ENCODE results near the gene KIAA0930.
A peak's percentile ranks its signal among the peaks of the same experiment; 100 is the strongest.

The KIAA0930 gene

DNA sequence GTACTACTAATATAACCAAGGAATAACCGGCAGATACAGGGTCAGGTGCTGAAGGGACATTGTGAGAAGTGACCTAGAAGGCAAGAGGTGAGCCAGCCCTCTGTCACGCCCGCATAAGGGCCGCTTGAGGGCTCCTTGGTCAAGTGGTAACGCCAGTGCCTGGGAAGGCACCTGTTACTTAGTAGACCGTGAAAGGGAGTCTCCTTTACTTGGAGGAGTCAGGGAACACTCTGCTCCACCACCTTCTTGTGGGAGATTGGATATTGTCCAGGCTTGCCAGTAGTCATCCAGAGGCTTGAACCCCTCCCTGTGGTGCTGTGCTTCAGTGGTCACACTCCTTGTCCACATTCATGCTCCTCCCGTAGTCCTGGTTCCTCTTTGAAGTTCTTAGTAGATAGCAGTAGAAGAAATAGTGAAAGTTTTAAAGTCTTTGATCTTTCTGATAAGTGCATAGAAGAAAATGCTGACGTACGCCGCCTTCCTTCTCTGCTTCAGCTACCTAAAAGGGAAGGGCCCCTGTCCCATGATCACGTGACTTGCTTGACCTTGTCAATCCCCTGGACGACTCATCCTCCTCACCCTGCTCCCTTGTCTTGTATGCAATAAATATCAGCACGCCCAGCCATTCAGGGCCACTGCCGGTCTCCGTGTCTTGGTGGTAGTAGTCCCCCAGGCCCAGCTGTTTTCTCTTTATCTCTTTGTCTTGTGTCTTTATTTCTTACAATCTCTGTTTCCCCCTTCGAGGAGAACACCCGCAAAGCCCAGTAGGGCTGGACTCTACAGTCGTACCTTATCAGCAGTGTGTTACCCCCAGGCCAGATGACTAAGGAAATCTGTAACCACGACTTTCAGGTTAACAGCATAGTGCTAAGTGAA lies 70.9 kb downstream of the KIAA0930 start:
- no peak for DNase-seq

DNA sequence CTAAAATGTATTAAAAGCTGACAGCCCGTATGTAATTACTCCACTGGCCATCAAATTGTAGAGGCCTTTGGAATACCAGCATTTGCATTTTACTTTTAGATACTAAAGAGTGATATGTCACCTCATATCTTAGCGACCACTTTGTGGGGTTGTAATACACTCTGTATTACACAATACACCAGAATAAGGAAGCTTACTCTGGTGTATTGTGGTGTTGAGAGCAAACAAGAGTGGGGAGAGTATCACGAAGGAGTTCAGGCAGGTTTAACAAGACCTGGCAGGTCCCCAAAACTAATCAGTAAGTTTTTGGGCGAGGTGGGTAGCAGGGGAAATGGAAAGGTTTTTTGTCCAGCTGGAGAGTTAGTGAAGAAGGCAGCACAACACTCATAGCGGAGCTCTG lies 73.8 kb downstream of the KIAA0930 start:
- DNase-seq = no peak

DNA sequence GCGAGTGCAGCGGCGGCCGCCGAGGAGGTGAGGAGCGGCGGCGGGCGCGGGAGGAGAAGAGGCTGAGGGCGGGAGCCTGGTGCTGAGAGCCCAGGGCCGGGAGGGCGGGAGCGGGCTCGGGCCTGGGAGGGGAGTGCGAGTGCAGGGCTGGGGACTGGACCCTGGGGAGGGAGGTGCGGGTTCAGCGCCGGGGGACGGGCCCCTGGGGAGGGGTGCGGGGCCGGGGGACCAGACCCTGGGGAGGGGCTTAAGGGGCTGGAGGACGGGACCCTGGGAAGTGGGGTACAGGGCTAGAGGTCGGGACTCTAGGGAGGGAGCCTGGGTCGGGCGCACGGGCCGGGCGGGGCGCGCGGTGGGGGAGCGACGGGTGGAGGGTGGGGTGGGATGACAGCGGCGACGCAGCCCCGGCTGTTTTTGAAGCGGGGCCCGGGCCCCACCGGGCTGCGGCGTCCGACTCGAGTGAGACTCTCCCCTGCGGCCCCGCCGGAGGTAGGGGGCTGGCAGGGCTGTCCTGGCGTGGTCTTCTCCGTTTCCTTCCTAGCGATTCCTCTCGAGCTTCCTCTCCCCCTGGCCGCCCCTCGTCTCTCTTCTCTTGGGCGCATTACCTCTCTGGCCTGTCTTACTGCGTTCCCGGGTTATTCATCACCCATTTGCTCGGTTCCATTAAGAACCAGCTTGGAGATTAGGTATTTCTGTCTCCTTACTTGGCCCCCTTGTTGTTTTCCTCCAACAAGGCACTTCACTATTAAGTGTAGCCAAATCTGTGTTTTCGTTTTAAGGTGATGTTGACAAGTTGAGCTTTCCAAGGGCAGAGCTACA lies 76.2 kb downstream of the KIAA0930 start:
- DNase-seq = peak; percentile 52

DNA sequence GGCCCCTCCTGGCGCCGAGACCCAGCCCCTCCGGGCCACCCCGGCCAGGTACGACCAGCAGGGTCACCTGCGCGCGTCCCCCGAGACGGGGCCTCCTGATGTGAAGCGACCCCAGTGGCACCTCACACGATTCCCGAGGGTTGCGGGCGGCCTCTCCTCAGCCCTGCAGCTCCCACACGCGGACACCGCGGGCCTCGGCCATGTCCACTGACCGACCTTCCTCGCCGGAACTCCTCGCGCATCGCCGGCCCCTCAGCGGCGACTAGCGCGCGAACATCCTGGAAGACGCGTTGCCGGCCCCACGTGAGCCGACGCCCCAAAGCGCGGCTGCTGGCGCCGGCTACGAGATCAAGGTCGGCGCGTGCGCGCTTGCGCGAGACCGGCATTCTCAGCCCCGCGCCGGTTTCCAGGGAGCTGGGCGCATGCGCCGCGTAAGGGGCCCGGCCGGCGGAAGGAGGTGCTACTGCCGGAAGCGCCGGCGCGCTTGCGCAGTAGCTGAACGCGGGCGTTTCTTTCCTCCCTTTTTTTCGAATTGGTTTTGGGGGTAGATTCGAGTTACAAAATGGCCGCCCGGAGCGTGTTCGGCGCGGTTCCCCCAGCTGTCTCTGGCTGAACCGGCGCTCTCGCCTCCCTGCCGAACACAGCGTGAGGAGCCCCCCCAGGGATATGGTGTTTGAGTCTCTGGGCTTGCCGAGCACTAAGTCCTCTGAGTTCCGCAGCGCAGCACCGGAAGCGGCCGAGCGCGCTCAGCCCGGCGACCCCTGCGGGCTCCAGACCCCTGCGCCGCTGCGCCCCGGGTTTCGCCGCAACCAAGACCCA lies 77.0 kb downstream of the KIAA0930 start, which contains the start of gene NUP50:
Gene NUP50 (plus strand): TSS at position 475 of the 819 bp plus-strand sequence. CDS start 4,253 bp downstream, outside the sequence.
- peak; percentile 96 for DNase-seq

- DNase-seq = no peak
Observed at GRCh38 chr22:45163099-45163450, 77.6 kb downstream of the KIAA0930 start.

GRCh38 chr22:45162531-45162930 lies 78.2 kb downstream of the KIAA0930 start:
- no peak for DNase-seq

DNA sequence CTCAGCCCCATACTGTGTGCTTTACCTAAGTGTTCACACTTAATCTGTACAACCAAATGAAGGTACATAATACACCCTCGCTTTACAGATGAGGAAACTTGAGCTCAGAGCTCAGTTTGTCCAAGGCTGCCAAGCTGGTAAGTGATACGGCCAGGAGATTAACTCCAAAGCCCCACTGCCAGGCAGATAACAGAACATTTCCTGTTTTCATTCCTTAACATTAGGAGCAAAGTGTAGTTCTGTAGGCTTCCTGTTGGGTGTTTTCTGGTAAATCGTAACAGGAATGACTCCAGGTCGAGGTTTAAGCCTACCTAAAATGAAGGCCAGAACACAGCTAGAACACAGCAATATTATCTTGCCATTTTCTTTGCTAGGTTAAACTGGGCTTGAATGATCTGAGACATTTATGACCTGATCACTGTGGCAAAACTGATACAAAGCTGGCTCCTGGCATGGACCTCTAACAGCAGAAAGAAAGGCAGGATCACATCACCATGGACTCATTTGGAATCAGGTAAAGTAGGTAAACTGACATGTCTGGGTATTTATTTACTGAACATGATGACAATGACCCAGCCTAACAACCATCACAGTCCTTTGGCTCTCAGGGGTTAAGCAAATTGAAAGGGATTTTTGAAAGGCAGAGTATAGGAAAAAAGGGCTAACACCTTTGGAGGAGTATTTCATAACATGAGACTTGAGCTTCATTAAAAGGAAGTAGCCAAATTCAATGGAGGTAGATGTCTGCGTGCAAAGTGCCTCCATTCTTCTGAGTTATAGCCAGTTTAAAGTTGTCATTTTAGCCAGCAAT lies 80.8 kb downstream of the KIAA0930 start:
- no peak for DNase-seq

DNA sequence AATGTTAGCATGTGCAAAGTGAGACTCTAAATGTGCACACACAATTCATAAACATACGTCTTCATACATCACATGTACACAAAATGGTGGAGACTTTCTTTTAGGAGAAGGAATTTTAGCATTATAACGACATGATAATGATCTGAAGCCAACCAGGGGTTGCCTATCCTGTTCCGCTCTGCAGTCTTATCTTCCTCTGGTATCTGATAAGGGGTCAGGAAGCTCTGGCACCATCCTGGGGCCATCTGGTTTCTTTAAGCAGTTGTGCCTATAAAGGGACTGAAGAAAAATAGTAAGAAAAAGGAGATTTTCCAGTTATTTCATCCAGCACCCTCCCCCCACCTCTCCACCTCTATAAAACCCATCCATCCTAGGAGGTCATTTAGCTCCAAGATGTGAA lies 82.8 kb downstream of the KIAA0930 start:
- DNase-seq = no peak

- DNase-seq = no peak
Observed at GRCh38 chr22:45155050-45155840, 85.4 kb downstream of the KIAA0930 start.

- no peak for DNase-seq
Observed at GRCh38 chr22:45154383-45154782, 86.3 kb downstream of the KIAA0930 start.

DNA sequence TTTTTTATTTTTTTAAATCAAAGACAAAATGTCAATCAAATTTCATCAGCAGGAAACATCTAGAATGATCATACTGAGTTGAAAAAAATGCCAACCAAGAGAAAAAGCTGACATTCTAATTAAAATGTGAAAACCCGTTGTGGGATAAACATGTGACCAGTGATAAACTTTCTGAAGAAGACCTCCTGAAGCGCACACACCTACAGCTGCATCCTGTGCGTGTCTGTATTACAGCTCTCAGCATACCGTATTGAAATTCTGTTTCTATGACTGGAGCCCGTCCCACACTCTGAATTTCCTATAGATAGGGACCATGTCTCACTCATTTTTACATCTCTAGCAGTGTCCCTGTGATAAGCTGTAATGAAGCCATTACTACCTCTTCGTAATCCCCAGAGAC lies 89.2 kb downstream of the KIAA0930 start:
- no peak for DNase-seq

DNA sequence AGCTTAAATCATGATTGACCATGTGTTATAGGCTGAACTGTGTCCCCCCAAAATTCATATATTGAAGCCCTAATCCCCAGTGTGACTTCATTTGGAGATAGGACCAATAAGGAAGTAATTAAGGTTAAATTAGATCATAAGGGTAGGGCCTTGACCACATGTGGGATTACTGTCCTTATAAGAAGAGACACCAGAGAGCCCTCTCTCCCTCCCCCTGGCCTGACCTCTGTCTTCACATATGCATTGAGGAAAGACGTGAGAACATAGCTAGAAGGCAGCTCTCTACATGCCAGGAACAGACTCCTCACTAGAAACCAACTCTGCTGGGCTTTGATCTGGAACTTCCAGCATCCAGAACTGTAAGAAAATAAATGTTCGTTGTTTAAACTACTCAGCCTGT lies 90.6 kb downstream of the KIAA0930 start:
- DNase-seq = no peak

- DNase-seq = no peak
Observed at GRCh38 chr22:45149671-45150070, 91.0 kb downstream of the KIAA0930 start.

DNA sequence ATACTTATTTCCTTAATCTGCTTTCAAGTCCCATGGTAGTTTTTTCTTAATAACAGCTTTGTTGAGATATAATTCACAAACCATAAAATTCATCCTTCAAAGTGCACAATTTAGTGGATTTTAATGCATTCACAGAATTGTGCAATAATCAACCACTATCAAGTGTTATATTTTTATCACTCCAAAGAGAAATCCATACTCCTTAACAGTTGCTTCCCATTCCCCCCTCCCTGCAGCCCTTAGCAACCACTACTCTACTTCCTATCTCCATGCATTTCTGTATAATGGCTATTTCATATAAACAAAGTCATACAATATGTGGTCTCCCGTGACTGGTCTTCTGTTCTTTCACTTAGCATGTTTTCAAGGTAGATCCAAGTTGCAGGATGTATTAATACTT lies 95.8 kb downstream of the KIAA0930 start:
- no peak for DNase-seq

DNA sequence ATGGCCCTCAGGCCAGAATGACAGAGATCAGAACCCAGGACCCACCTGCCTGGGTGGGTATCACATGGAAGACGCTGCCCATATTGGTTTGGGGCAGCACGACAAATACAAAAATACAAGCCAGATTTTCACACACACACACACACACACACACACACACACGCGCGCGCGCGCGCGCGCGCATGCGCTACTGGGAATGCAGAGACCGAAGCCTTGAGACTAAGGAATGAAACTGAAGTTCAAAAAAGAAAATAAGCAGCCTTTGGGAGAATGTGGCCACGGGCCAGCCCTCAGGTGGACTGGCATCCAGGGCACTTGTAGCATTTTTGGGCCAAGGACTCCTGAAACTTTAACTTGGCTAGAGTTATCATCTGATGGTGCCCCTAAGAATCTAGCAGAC lies 98.3 kb downstream of the KIAA0930 start:
- DNase-seq = no peak

Measured in stimulated activated CD4-positive, alpha-beta T cell treated with anti-CD3 and anti-CD28 coated beads, Interleukin-4, amount 100 ng/mL, for 1 hour (primary cell).